ENCODE results near the gene PRDM16.

GRCh38 chr1:3032371-3033039, 36.5 kb upstream of the PRDM16 start:
- TF ChIP-seq CTCF (IDR thresholded peaks at IDR 0.05), result no peak
- no peak for TF ChIP-seq TCF7L2 (IDR thresholded peaks at IDR 0.05; ENCODE audit: low read depth, low read length)
- TF ChIP-seq, protein P1, sequence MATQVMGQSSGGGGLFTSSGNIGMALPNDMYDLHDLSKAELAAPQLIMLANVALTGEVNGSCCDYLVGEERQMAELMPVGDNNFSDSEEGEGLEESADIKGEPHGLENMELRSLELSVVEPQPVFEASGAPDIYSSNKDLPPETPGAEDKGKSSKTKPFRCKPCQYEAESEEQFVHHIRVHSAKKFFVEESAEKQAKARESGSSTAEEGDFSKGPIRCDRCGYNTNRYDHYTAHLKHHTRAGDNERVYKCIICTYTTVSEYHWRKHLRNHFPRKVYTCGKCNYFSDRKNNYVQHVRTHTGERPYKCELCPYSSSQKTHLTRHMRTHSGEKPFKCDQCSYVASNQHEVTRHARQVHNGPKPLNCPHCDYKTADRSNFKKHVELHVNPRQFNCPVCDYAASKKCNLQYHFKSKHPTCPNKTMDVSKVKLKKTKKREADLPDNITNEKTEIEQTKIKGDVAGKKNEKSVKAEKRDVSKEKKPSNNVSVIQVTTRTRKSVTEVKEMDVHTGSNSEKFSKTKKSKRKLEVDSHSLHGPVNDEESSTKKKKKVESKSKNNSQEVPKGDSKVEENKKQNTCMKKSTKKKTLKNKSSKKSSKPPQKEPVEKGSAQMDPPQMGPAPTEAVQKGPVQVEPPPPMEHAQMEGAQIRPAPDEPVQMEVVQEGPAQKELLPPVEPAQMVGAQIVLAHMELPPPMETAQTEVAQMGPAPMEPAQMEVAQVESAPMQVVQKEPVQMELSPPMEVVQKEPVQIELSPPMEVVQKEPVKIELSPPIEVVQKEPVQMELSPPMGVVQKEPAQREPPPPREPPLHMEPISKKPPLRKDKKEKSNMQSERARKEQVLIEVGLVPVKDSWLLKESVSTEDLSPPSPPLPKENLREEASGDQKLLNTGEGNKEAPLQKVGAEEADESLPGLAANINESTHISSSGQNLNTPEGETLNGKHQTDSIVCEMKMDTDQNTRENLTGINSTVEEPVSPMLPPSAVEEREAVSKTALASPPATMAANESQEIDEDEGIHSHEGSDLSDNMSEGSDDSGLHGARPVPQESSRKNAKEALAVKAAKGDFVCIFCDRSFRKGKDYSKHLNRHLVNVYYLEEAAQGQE (IDR thresholded peaks at IDR 0.05; ENCODE audit: insufficient read depth in 1 of 2, low read depth in 2 of 2, low read length in 1 of 2), result no peak
